Adipose tissue (tissue), 3 donors: ENCODE results near the gene NOX5. TPM values are rescaled to one million over a fixed set of nuclear protein-coding genes. Genes with fewer than 3 reads are reported as not detected.

Source experiments
- H3K27ac ChIP-seq: one replicate; pipeline ENCODE4 v1.5.1; 2013; ENCODE audit warnings: low read depth, low read length
- WGBS, 3 donors: extraction: QIAGEN DNeasy Blood & Tissue Kit; methylation state at CpG; one replicate each; pipeline ENCODE4 v1.1.7; 2013; 5-methylcytosine and 5-hydroxymethylcytosine counted together
- polyA plus RNA-seq, 3 donors: library from polyadenylated mRNA; stranded (reverse); fragments of 200-250 nt; gene quantifications; one replicate each; pipeline ENCODE4 v1.2.3, GENCODE V29; 2013
- donor health status: healthy with polysubstance abuse.
- donor health status: Bipolar disorder and iron deficiency.
- donor health status: healthy.

Gene NOX5
- polyA plus RNA-seq, 3 donors, result 0.02 to 0.13 (median 0.11) TPM

GRCh38 chr15:69087366-69087976 is 73.0 kb downstream of the NOX5 start:
- 86 to 95% (median 93%) methylated on average over 5 of the region's 5 CpGs for WGBS, 3 donors
- H3K27ac ChIP-seq, result no peak overlapping the region

GRCh38 chr15:69088300-69088965 is 73.9 kb downstream of the NOX5 start:
- H3K27ac ChIP-seq, result no peak overlapping the region
- WGBS, 3 donors, result 20 to 44% (median 39%) methylated on average over 10 of the region's 10 CpGs

- WGBS, 3 donors, result 73 to 96% (median 93%) methylated on average over 5 of the region's 5 CpGs
- H3K27ac ChIP-seq, result no peak overlapping the region
These were observed 74.8 kb downstream of the NOX5 start for GRCh38 chr15:69089258-69089657.

- 55 to 68% (median 59%) methylated on average over 5 of the region's 5 CpGs for WGBS, 3 donors
- H3K27ac ChIP-seq, result no peak overlapping the region
These were observed 75.9 kb downstream of the NOX5 start for GRCh38 chr15:69090197-69090948.

- 88 to 100% (median 98%) methylated on average over 1 of the region's 1 CpG for WGBS, 3 donors
- H3K27ac ChIP-seq, result no peak overlapping the region
These were observed 77.2 kb downstream of the NOX5 start for GRCh38 chr15:69091654-69092053.

GRCh38 chr15:69092159-69092558 is 77.7 kb downstream of the NOX5 start:
- 47 to 83% (median 79%) methylated on average over 7 of the region's 7 CpGs for WGBS, 3 donors
- no peak overlapping the region for H3K27ac ChIP-seq

- no peak overlapping the region for H3K27ac ChIP-seq
- WGBS, 3 donors, result 51 to 62% (median 52%) methylated on average over 4 of the region's 4 CpGs
These were observed 78.6 kb downstream of the NOX5 start for GRCh38 chr15:69093127-69093526.

GRCh38 chr15:69093614-69094013 is 79.1 kb downstream of the NOX5 start:
- no peak overlapping the region for H3K27ac ChIP-seq

GRCh38 chr15:69094124-69094921 is 79.8 kb downstream of the NOX5 start:
- WGBS, 3 donors, result 80 to 81% (median 80%) methylated on average over 8 of the region's 8 CpGs
- H3K27ac ChIP-seq, result no peak overlapping the region

- H3K27ac ChIP-seq, result no peak overlapping the region
- 92 to 94% (median 93%) methylated on average over 1 of the region's 1 CpG for WGBS, 3 donors
These were observed 80.8 kb downstream of the NOX5 start for GRCh38 chr15:69095274-69095673.

- 40 to 56% (median 43%) methylated on average over 2 of the region's 2 CpGs for WGBS, 3 donors
- no peak overlapping the region for H3K27ac ChIP-seq
These were observed 81.7 kb downstream of the NOX5 start for GRCh38 chr15:69096196-69096595.

GRCh38 chr15:69096626-69097025 is 82.1 kb downstream of the NOX5 start:
- WGBS, 3 donors, result 54 to 89% (median 72%) methylated on average over 2 of the region's 2 CpGs
- H3K27ac ChIP-seq, result no peak overlapping the region

GRCh38 chr15:69098771-69099170 is 84.3 kb downstream of the NOX5 start:
- WGBS, 3 donors, result 83 to 90% (median 87%) methylated on average over 7 of the region's 7 CpGs
- H3K27ac ChIP-seq, result no peak overlapping the region

- 70 to 78% (median 70%) methylated on average over 5 of the region's 5 CpGs for WGBS, 3 donors
- no peak overlapping the region for H3K27ac ChIP-seq
These were observed 85.4 kb downstream of the NOX5 start for GRCh38 chr15:69099941-69100340.

GRCh38 chr15:69100821-69101220 is 86.3 kb downstream of the NOX5 start:
- 68 to 88% (median 88%) methylated on average over 2 of the region's 2 CpGs for WGBS, 3 donors
- H3K27ac ChIP-seq, result no peak overlapping the region

GRCh38 chr15:69104050-69104750 is 89.7 kb downstream of the NOX5 start:
- H3K27ac ChIP-seq, result no peak overlapping the region

GRCh38 chr15:69105451-69105985 is 91.0 kb downstream of the NOX5 start:
- 91 to 97% (median 94%) methylated on average over 3 of the region's 3 CpGs for WGBS, 3 donors
- H3K27ac ChIP-seq, result no peak overlapping the region

More at GRCh38 chr15:69104050-69104750, 89.7 kb downstream of the NOX5 start:
- WGBS, 3 donors, result 74 to 85% (median 82%) methylated on average over 12 of the region's 12 CpGs

- H3K27ac ChIP-seq, result no peak overlapping the region
- WGBS, 3 donors, result 63 to 67% (median 65%) methylated on average over 4 of the region's 4 CpGs
These were observed 92.6 kb downstream of the NOX5 start for GRCh38 chr15:69107025-69107620.
